HepG2 (cell line): ENCODE measurements around the gene NFXL1. TPM values are rescaled to one million over a fixed set of nuclear protein-coding genes. Genes with fewer than 3 reads are reported as not detected.

ENCODE experiments used
- CBFB ChIP-seq: sonication (generic); formaldehyde crosslinking; IDR thresholded peaks from 2 replicates; pipeline ENCODE4 v1.4.0; 2020; ENCODE audit warnings: missing genetic modification reagents
- CC2D1A ChIP-seq: sonication (generic); formaldehyde crosslinking; IDR thresholded peaks from 2 replicates; pipeline ENCODE4 v1.8.1; 2023; ENCODE audit warnings: mild to moderate bottlenecking, missing genetic modification reagents
- FOXJ3 ChIP-seq: sonication (generic); formaldehyde crosslinking; IDR thresholded peaks from 2 replicates; pipeline ENCODE4 v1.4.0; 2020; ENCODE audit warnings: missing genetic modification reagents, mild to moderate bottlenecking, borderline replicate concordance
- IKZF1 ChIP-seq: fragments of 450-650 bp; IDR thresholded peaks from 2 replicates; pipeline ENCODE4 v1.7.1; 2016
- NFE2 ChIP-seq: sonication (generic); formaldehyde crosslinking; IDR thresholded peaks from 2 replicates; pipeline ENCODE4 v1.4.0; 2020; ENCODE audit warnings: missing genetic modification reagents
- NFE2L1 ChIP-seq: sonication (generic); formaldehyde crosslinking; IDR thresholded peaks from 2 replicates; pipeline ENCODE4 v1.4.0; 2020; ENCODE audit warnings: missing genetic modification reagents, mild to moderate bottlenecking, borderline replicate concordance
- NFIC ChIP-seq: IDR thresholded peaks from 2 replicates; pipeline ENCODE4 v1.6.1; 2012; ENCODE audit warnings: mild to moderate bottlenecking, low read length, inconsistent platforms
- RARA ChIP-seq: IDR thresholded peaks from 2 replicates; pipeline ENCODE4 v1.6.1; 2016; ENCODE audit warnings: missing genetic modification reagents, missing compliant biosample characterization
- RBFOX2 ChIP-seq: fragments of 200-400 bp; formaldehyde crosslinking; IDR thresholded peaks from 2 replicates; pipeline ENCODE4 v1.6.1; 2017; ENCODE audit warnings: low read depth, mild to moderate bottlenecking, low read length
- RXRA ChIP-seq: sonication (generic); formaldehyde crosslinking; IDR thresholded peaks from 2 replicates; pipeline ENCODE4 v1.5.1; 2020; ENCODE audit warnings: missing genetic modification reagents
- SIX1 ChIP-seq: sonication (generic); formaldehyde crosslinking; IDR thresholded peaks from 2 replicates; pipeline ENCODE4 v1.4.0; 2020; ENCODE audit warnings: missing genetic modification reagents, borderline replicate concordance
- YEATS2 ChIP-seq: sonication (generic); formaldehyde crosslinking; IDR thresholded peaks from 2 replicates; pipeline ENCODE4 v1.4.0; 2020; ENCODE audit warnings: missing genetic modification reagents, borderline replicate concordance
- ZNF3 ChIP-seq: IDR thresholded peaks from 2 replicates; pipeline ENCODE4 v1.7.0; 2017; ENCODE audit warnings: inconsistent platforms
- ZNF772 ChIP-seq: sonication (generic); formaldehyde crosslinking; IDR thresholded peaks from 2 replicates; pipeline ENCODE4 v1.5.0; 2020; ENCODE audit warnings: mild to moderate bottlenecking, missing genetic modification reagents
- polyA plus RNA-seq, 8 experiments: library from polyadenylated mRNA; depleted of rRNA in 3 of 8; stranded (reverse) in 7 of 8; unstranded in 1 of 8; fragments of >200 nt; fragmentation: Illumina TruSeq in 4 of 8; extraction: Trizol in 4 of 8; gene quantifications; 2 replicates each; pipeline versions ENCODE4 v1.2.1 to v1.2.3, GENCODE V29; 2011 to 2016; ENCODE audit warnings: low read depth in 4 of 8, missing spikeins in 1 of 8, mixed read lengths in 1 of 8; ENCODE audit not compliant: insufficient read depth in 1 of 8
- total RNA-seq, 5 experiments: library from RNA; depleted of rRNA; stranded (reverse); fragments of >200 nt; fragmentation: Illumina TruSeq; extraction: Trizol; gene quantifications; 2 replicates each; pipeline ENCODE4 v1.2.3, GENCODE V29; 2016; ENCODE audit warnings: low read depth in 1 of 5
- TF ChIP-seq, protein P1 (sequence below): IDR thresholded peaks from 2 replicates; pipeline ENCODE4 v1.4.0; 2020; ENCODE audit warnings: mild to moderate bottlenecking, missing genetic modification reagents
- TF ChIP-seq, protein P2 (sequence below): sonication (generic); formaldehyde crosslinking; conservative IDR thresholded peaks from 2 replicates; pipeline ENCODE4 v1.4.0; 2020; ENCODE audit warnings: mild to moderate bottlenecking, missing genetic modification reagents, moderate library complexity
- TF ChIP-seq, protein P3 (sequence below): sonication (generic); formaldehyde crosslinking; conservative IDR thresholded peaks from 2 replicates; pipeline ENCODE4 v1.4.0; 2020; ENCODE audit warnings: missing genetic modification reagents
- TF ChIP-seq, protein P4 (sequence below): IDR thresholded peaks from 2 replicates; pipeline ENCODE4 v1.6.1; 2016; ENCODE audit warnings: low read depth
- TF ChIP-seq, protein P5 (sequence below): sonication (generic); formaldehyde crosslinking; IDR thresholded peaks from 2 replicates; pipeline ENCODE4 v1.5.0; 2020; ENCODE audit warnings: missing genetic modification reagents

Gene NFXL1
- total and polyA plus RNA-seq, 2 of the 13 experiments (the other 11 are each of a cell fraction or from before 2014, with no cell fraction given) = 12.0 to 18.6 TPM

DNA sequence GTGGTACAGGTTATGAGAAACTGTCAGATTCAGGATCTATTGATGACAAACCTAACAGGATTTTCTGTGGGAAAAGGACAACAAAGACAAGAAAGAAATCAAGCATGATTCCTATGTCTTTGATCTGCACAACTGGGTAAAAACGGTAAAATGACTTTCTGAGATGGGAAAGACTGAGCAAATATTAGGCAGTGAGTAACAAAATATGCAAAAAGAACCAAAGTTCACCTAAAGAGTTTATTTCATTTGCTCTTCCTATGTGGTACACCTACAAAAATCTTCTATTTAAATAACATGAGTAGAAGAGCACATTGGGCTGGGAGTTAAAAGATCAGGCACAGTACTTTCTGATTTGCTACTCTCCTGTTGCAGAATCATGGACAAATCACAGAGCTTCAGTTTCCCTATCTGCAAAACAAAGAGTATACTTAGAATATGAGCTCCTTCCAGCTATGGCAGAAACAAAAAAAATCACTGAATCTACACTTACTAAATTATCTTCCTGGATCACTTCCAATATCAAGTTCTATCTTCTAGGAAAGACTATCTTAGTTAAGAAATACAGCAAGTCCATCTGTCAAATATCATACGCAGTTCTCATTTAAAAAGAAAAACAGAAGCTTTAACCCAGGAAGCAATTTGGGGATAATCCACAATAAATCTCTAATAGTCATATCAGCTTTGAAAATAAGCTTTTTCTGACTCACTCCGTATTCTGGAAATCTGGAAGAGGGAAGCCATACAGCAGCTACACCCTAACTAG is 37.4 kb downstream of the NFXL1 start (continued):
- TF ChIP-seq, protein P1, sequence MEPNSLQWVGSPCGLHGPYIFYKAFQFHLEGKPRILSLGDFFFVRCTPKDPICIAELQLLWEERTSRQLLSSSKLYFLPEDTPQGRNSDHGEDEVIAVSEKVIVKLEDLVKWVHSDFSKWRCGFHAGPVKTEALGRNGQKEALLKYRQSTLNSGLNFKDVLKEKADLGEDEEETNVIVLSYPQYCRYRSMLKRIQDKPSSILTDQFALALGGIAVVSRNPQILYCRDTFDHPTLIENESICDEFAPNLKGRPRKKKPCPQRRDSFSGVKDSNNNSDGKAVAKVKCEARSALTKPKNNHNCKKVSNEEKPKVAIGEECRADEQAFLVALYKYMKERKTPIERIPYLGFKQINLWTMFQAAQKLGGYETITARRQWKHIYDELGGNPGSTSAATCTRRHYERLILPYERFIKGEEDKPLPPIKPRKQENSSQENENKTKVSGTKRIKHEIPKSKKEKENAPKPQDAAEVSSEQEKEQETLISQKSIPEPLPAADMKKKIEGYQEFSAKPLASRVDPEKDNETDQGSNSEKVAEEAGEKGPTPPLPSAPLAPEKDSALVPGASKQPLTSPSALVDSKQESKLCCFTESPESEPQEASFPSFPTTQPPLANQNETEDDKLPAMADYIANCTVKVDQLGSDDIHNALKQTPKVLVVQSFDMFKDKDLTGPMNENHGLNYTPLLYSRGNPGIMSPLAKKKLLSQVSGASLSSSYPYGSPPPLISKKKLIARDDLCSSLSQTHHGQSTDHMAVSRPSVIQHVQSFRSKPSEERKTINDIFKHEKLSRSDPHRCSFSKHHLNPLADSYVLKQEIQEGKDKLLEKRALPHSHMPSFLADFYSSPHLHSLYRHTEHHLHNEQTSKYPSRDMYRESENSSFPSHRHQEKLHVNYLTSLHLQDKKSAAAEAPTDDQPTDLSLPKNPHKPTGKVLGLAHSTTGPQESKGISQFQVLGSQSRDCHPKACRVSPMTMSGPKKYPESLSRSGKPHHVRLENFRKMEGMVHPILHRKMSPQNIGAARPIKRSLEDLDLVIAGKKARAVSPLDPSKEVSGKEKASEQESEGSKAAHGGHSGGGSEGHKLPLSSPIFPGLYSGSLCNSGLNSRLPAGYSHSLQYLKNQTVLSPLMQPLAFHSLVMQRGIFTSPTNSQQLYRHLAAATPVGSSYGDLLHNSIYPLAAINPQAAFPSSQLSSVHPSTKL (CRISPR knock-in tag) = peak; percentile 51; the same call in 1 of the 2 replicates
- TF ChIP-seq ZNF3 (CRISPR knock-in tag) = 0 out of 2 replicates have a peak, but pooled peaks have one; percentile 49
- no peak for TF ChIP-seq NFE2L1 (CRISPR knock-in tag)
- no peak for TF ChIP-seq IKZF1
- TF ChIP-seq RBFOX2 = no peak
- TF ChIP-seq, protein P2, sequence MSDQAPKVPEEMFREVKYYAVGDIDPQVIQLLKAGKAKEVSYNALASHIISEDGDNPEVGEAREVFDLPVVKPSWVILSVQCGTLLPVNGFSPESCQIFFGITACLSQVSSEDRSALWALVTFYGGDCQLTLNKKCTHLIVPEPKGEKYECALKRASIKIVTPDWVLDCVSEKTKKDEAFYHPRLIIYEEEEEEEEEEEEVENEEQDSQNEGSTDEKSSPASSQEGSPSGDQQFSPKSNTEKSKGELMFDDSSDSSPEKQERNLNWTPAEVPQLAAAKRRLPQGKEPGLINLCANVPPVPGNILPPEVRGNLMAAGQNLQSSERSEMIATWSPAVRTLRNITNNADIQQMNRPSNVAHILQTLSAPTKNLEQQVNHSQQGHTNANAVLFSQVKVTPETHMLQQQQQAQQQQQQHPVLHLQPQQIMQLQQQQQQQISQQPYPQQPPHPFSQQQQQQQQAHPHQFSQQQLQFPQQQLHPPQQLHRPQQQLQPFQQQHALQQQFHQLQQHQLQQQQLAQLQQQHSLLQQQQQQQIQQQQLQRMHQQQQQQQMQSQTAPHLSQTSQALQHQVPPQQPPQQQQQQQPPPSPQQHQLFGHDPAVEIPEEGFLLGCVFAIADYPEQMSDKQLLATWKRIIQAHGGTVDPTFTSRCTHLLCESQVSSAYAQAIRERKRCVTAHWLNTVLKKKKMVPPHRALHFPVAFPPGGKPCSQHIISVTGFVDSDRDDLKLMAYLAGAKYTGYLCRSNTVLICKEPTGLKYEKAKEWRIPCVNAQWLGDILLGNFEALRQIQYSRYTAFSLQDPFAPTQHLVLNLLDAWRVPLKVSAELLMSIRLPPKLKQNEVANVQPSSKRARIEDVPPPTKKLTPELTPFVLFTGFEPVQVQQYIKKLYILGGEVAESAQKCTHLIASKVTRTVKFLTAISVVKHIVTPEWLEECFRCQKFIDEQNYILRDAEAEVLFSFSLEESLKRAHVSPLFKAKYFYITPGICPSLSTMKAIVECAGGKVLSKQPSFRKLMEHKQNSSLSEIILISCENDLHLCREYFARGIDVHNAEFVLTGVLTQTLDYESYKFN = peak; percentile 69
- TF ChIP-seq CC2D1A (CRISPR knock-in tag) = no peak
- no peak for TF ChIP-seq RXRA (CRISPR knock-in tag)
- no peak for TF ChIP-seq YEATS2
- TF ChIP-seq, protein P3, sequence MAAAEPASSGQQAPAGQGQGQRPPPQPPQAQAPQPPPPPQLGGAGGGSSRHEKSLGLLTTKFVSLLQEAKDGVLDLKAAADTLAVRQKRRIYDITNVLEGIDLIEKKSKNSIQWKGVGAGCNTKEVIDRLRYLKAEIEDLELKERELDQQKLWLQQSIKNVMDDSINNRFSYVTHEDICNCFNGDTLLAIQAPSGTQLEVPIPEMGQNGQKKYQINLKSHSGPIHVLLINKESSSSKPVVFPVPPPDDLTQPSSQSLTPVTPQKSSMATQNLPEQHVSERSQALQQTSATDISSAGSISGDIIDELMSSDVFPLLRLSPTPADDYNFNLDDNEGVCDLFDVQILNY (CRISPR knock-in tag) = no peak
- TF ChIP-seq CBFB (CRISPR knock-in tag) = no peak
- TF ChIP-seq, protein P4, sequence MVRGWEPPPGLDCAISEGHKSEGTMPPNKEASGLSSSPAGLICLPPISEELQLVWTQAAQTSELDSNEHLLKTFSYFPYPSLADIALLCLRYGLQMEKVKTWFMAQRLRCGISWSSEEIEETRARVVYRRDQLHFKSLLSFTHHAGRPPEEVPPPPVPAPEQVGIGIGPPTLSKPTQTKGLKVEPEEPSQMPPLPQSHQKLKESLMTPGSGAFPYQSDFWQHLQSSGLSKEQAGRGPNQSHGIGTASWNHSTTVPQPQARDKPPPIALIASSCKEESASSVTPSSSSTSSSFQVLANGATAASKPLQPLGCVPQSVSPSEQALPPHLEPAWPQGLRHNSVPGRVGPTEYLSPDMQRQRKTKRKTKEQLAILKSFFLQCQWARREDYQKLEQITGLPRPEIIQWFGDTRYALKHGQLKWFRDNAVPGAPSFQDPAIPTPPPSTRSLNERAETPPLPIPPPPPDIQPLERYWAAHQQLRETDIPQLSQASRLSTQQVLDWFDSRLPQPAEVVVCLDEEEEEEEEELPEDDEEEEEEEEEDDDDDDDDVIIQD (CRISPR knock-in tag) = 0 out of 2 replicates have a peak, but pooled peaks have one; percentile 66
- TF ChIP-seq SIX1 (CRISPR knock-in tag) = no peak
- no peak for TF ChIP-seq NFIC
- TF ChIP-seq ZNF772 (CRISPR knock-in tag) = no peak
- no peak for TF ChIP-seq FOXJ3 (CRISPR knock-in tag)
- TF ChIP-seq, protein P5, sequence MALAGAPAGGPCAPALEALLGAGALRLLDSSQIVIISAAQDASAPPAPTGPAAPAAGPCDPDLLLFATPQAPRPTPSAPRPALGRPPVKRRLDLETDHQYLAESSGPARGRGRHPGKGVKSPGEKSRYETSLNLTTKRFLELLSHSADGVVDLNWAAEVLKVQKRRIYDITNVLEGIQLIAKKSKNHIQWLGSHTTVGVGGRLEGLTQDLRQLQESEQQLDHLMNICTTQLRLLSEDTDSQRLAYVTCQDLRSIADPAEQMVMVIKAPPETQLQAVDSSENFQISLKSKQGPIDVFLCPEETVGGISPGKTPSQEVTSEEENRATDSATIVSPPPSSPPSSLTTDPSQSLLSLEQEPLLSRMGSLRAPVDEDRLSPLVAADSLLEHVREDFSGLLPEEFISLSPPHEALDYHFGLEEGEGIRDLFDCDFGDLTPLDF = no peak
- TF ChIP-seq RARA (CRISPR knock-in tag) = no peak
- no peak for TF ChIP-seq NFE2 (CRISPR knock-in tag)
